ENCODE data around the gene ADCY1. TPM values are rescaled to one million over a fixed set of nuclear protein-coding genes. Genes with fewer than 3 reads are reported as not detected.

The ADCY1 gene
- total and polyA plus RNA-seq, 2 donors (not counting 3 experiments of a cell fraction or from before 2014, with no cell fraction given) = 0.52 to 1.6 TPM

GRCh38 chr7:45662540-45663166 is 88.5 kb downstream of the ADCY1 start:
- intact Hi-C loops (cut with micrococcal nuclease) = no loop called here
- Histone ChIP-seq H4K20me1 (replicated peaks; ENCODE audit: control insufficient read depth, extremely low read depth, insufficient read depth, low read length) (no peaks in the 10 kb centered on the region), H3K4me2 (ENCODE audit: insufficient read depth, low read length) (no peak overlapping the region), H2AFZ (ENCODE audit: low read depth, low read length) (no peak overlapping the region), H3K4me1 (ENCODE audit: control insufficient read depth, extremely low read depth, insufficient read depth, low read length) (no peaks in the 10 kb centered on the region), H3K36me3 (ENCODE audit: control insufficient read depth in 2 of 2, extremely low read depth in 1 of 2, insufficient read depth in 2 of 2, low read length in 2 of 2) (no peaks in the 10 kb centered on the region), H3K27me3 (ENCODE audit: control insufficient read depth in 2 of 2, insufficient read depth in 2 of 2, low read length in 2 of 2) (no peaks in the 10 kb centered on the region), H3K9me1 (replicated peaks; ENCODE audit: control insufficient read depth, extremely low read depth, insufficient read depth, low read length) (no peaks in the 10 kb centered on the region), H3K9me3 (replicated peaks; ENCODE audit: control insufficient read depth, insufficient read depth, low read length) (no peaks in the 10 kb centered on the region), H3K9ac (replicated peaks; ENCODE audit: extremely low read depth, insufficient read depth, low read length) (no peak overlapping the region), H3K27ac (ENCODE audit: insufficient read depth, low read depth, low read length) (no peak overlapping the region), H3K4me3 (replicated peaks in 1 of 3; ENCODE audit: insufficient read depth in 1 of 3, low read depth in 1 of 3, low read length in 3 of 3) (no peak overlapping the region), H3K79me2 (ENCODE audit: control insufficient read depth, insufficient read depth, low read length) (no peaks in the 10 kb centered on the region)
- no TSS peak for BruUV-seq (replicated peaks)
- CTCF ChIA-PET = interaction anchor here (0.7 to 4.6 kb wide), 26 partner anchors 8 to 1425 kb away, joined by 3 to 160 read pairs (median 4); partner anchors contain the start of gene IGFBP3
- POLR2A ChIA-PET = no interaction called here
- FAIRE-seq (no peak), DNase-seq (ENCODE audit: low read depth, low spot score) (no peak)
- no peak for TF ChIP-seq EZH2 (IDR thresholded peaks at IDR 0.05; ENCODE audit: borderline replicate concordance, low read depth, low read length, severe bottlenecking)
- no peak for TF ChIP-seq MAX (IDR thresholded peaks at IDR 0.05; ENCODE audit: insufficient read depth, insufficient read length)
- TF ChIP-seq GATA2 (IDR thresholded peaks at IDR 0.05; ENCODE audit: insufficient read depth, insufficient read length, low read depth, low read length) = no peak
- TF ChIP-seq POLR2A (IDR thresholded peaks at IDR 0.05; ENCODE audit: low read depth, low read length) = no peak
- TF ChIP-seq FOS (IDR thresholded peaks at IDR 0.05; ENCODE audit: borderline replicate concordance, insufficient read depth, low read length) = no peak
- no peak for TF ChIP-seq JUN (IDR thresholded peaks at IDR 0.05; ENCODE audit: borderline replicate concordance, insufficient read depth, insufficient read length, low read depth)
- no peak for TF ChIP-seq CTCF (IDR thresholded peaks at IDR 0.05; ENCODE audit: extremely low read depth in 1 of 2, insufficient read depth in 1 of 2, low read depth in 1 of 2, low read length in 2 of 2)
- TF ChIP-seq POLR2AphosphoS5 (IDR thresholded peaks at IDR 0.05; ENCODE audit: insufficient read depth, low read depth, low read length) = no peak
- TF ChIP-seq MYC (IDR thresholded peaks at IDR 0.05; ENCODE audit: low read depth, low read length) = no peak
- dilution Hi-C loops (cut with MboI; ENCODE audit: extremely low pct_ligation_motif_present, low sequenced_read_pairs) = no loop called here

All from endothelial cell of umbilical vein (primary cell).